Loucy (cell line): ENCODE data around the gene BOD1L1.

Experiments
- CTCF ChIP-seq: fragments of 200-600 bp; sonication (generic); conservative IDR thresholded peaks from 2 replicates; pipeline ENCODE4 v1.5.1; 2014; ENCODE audit warnings: mild to moderate bottlenecking, antibody characterized with exemption, low read length
- EZH2phosphoT487 ChIP-seq: fragments of 200-600 bp; IDR thresholded peaks from 2 replicates; pipeline ENCODE4 v1.6.1; 2018; ENCODE audit warnings: antibody characterized with exemption, mild to moderate bottlenecking, moderate library complexity, borderline replicate concordance

DNA sequence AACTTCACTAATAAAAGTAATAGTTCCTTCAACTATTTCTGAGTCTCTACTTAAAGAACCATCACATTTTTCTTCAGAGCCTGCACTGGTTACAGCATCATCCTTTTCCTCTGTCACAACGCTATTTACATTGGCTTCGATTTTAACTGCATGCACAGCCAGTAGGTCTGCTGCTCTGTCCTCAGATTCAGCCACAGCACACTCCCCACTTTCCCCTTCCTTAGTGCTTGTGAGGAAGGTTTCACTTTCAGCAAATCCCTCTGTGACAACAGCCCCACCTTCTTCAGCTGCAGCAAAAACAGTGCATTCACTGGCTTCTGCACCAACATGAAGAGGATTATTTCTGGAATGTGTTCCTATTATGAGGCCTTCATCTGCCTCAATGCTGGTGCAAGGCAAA lies 25.7 kb downstream of the BOD1L1 start:
- no peak for TF ChIP-seq CTCF
- no peak for TF ChIP-seq EZH2phosphoT487
